Neural progenitor cell (in vitro differentiated cells): ENCODE measurements around the gene ATAD2B.

Experiments
- CTCF ChIP-seq: fragments of 200-600 bp; sonication (generic); IDR thresholded peaks from 2 replicates; pipeline ENCODE4 v1.5.1; 2017; ENCODE audit warnings: antibody characterized with exemption, mild to moderate bottlenecking
- EZH2 ChIP-seq: fragments of 200-600 bp; sonication (generic); IDR thresholded peaks from 2 replicates; pipeline ENCODE4 v1.6.1; 2017; ENCODE audit warnings: antibody characterized with exemption, mild to moderate bottlenecking, moderate library complexity

GRCh38 chr2:23837871-23838270 lies 89.1 kb downstream of the ATAD2B start:
- no peak for TF ChIP-seq CTCF
- no peak for TF ChIP-seq EZH2
